Thyroid gland (tissue), 4 donors: ENCODE measurements around the gene DHPS.

Experiments used
- POLR2A ChIP-seq, 2 donors: fragments of 450-650 bp; IDR thresholded peaks; one replicate each; pipeline ENCODE4 v1.6.1; 2017; ENCODE audit warnings: antibody characterized with exemption in 2 of 2, mild to moderate bottlenecking in 2 of 2, moderate library complexity in 1 of 2
- TF ChIP-seq, protein P1 (sequence below), 6 experiments: fragments of 200-600 bp in 3 of 6; fragments of 450-650 bp in 3 of 6; sonication (generic) in 3 of 6; IDR thresholded peaks; one replicate each; pipeline ENCODE4 v1.5.1; 2016 to 2019; ENCODE audit warnings: antibody characterized with exemption in 6 of 6, mild to moderate bottlenecking in 2 of 6, inconsistent platforms in 1 of 6, moderate library complexity in 1 of 6

DNA sequence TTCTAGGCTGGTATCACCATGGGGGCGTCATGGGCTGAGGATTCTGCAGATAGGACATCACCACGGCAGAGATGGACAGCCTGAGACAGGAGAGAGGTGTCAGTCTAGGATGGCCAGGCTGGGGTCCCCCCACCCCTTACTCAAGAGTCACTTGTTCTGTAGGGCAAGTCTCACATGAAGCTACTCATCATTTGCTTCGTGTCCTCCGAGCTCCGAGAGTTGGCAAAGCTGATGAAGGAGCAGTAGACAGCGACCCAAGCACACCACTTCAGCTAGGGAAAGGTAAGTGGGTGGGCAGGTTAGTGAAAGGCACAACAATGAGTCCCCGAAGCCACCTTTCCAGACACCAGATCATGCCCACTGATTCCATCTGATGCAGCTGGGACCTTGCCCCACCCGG, 13.3 kb downstream of the DHPS start:
- TF ChIP-seq, protein P1, sequence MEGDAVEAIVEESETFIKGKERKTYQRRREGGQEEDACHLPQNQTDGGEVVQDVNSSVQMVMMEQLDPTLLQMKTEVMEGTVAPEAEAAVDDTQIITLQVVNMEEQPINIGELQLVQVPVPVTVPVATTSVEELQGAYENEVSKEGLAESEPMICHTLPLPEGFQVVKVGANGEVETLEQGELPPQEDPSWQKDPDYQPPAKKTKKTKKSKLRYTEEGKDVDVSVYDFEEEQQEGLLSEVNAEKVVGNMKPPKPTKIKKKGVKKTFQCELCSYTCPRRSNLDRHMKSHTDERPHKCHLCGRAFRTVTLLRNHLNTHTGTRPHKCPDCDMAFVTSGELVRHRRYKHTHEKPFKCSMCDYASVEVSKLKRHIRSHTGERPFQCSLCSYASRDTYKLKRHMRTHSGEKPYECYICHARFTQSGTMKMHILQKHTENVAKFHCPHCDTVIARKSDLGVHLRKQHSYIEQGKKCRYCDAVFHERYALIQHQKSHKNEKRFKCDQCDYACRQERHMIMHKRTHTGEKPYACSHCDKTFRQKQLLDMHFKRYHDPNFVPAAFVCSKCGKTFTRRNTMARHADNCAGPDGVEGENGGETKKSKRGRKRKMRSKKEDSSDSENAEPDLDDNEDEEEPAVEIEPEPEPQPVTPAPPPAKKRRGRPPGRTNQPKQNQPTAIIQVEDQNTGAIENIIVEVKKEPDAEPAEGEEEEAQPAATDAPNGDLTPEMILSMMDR (IDR thresholded peaks at IDR 0.05) = no peak
- TF ChIP-seq POLR2A (IDR thresholded peaks at IDR 0.05) = no peak
